ENCODE results near the gene SLC39A6. TPM values are rescaled to one million over a fixed set of nuclear protein-coding genes. Genes with fewer than 3 reads are reported as not detected.
"Not testable (repeated sequence)": the region's sequence is repeated elsewhere in the genome, so short reads cannot be mapped to it uniquely, and the experiment has no call there.

Gene SLC39A6
- total and polyA plus RNA-seq, 11 donors, result 2.4 to 28.8 (median 15.2) TPM

DNA sequence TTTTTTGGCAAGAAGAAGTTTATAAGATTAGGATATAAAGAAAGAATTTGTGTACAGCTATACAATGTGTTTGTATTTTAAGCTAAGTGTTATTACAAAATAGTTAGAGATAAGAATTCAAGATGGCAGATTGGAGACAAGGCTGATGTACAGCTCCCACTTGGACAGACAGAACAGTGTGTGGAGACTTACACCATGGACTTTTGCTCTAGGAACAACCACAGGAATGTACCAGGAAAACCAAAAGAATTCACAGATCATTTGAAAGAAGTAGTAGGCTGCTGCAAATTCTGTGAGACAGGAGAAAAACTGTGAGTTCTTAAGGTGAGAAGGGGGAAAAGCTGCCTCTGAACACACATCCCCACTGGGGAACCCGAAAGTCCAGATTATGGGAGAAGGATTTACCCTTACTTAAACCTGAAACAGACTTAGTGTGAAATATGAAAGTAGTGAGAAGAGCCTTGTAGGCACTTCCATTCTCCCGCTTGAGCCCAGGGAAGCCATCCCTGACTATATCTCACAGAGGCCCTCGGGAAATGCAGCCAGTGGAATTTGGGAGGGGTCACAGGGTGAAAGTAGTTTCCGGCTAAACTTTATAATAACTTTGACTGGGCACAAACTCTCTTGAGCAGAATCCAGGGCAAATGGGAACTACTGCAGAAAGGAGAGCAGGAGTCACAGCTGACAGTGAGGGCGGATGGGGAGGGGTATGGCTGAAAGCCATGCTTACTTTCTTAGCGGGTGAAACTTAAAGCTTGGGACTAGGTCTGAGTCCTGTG lies 50.2 kb downstream of the SLC39A6 start:
- Histone ChIP-seq H3K36me3 (no peaks in the 10 kb centered on the region), H3K4me1 (no peaks in the 10 kb centered on the region), H3K27me3 (peaks cover 0 to 14% (median 0%) of the 10 kb centered on the region in 9 donors), H3K27ac (no peak overlapping the region), H3K9me3 (peaks cover 0 to 19% (median 5%) of the 10 kb centered on the region in 12 donors), H3K4me3 (no peak overlapping the region)
- TF ChIP-seq POLR2A (IDR thresholded peaks at IDR 0.05), result no peak
- TF ChIP-seq, protein P1, sequence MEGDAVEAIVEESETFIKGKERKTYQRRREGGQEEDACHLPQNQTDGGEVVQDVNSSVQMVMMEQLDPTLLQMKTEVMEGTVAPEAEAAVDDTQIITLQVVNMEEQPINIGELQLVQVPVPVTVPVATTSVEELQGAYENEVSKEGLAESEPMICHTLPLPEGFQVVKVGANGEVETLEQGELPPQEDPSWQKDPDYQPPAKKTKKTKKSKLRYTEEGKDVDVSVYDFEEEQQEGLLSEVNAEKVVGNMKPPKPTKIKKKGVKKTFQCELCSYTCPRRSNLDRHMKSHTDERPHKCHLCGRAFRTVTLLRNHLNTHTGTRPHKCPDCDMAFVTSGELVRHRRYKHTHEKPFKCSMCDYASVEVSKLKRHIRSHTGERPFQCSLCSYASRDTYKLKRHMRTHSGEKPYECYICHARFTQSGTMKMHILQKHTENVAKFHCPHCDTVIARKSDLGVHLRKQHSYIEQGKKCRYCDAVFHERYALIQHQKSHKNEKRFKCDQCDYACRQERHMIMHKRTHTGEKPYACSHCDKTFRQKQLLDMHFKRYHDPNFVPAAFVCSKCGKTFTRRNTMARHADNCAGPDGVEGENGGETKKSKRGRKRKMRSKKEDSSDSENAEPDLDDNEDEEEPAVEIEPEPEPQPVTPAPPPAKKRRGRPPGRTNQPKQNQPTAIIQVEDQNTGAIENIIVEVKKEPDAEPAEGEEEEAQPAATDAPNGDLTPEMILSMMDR (IDR thresholded peaks at IDR 0.05), result no peak
- intact Hi-C loops (cut with DNase I), result no loop called here
- DNase-seq (no peak), ATAC-seq (no peak)
- WGBS, 4 donors, result 79 to 88% (median 84%) methylated on average over 6 of the region's 6 CpGs

DNA sequence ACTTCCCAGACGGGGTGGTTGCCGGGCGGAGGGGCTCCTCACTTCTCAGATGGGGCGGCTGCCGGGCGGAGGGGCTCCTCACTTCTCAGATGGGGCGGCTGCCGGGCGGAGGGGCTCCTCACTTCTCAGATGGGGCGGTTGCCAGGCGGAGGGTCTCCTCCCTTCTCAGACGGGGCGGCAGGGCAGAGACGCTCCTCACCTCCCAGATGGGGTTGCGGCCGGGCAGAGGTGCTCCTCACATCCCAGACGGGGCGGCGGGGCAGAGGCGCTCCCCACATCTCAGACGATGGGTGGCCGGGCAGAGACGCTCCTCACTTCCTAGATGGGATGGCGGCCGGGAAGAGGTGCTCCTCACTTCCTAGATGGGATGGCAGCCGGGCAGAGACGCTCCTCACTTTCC lies 51.4 kb downstream of the SLC39A6 start:
- H3K27ac ChIP-seq; H3K4me1 ChIP-seq; H3K4me3 ChIP-seq; ATAC-seq; intact Hi-C loops (cut with DNase I); DNase-seq; H3K36me3 ChIP-seq: not testable (repeated sequence)
- Histone ChIP-seq H3K9me3 (peaks cover 0 to 19% (median 5%) of the 10 kb centered on the region in 12 donors), H3K27me3 (peaks cover 0 to 14% (median 0%) of the 10 kb centered on the region in 9 donors)
- 96 to 98% (median 97%) methylated on average over 14 to 25 of the region's 27 CpGs; no CpG with 5 or more reads in 1 of the 4 donors for WGBS, 4 donors

- Histone ChIP-seq H3K4me3 (no peak overlapping the region), H3K36me3 (no peaks in the 10 kb centered on the region), H3K27me3 (peaks cover 0 to 14% (median 0%) of the 10 kb centered on the region in 9 donors), H3K27ac (no peak overlapping the region), H3K4me1 (no peaks in the 10 kb centered on the region), H3K9me3 (peaks cover 0 to 8% (median 3%) of the 10 kb centered on the region in 12 donors)
- DNase-seq (no peak), ATAC-seq (no peak)
- intact Hi-C loops (cut with DNase I), result no loop called here
- 75 to 82% (median 79%) methylated on average over 6 of the region's 6 CpGs for WGBS, 4 donors
- TF ChIP-seq, protein P1 (IDR thresholded peaks at IDR 0.05), result no peak
- TF ChIP-seq POLR2A (IDR thresholded peaks at IDR 0.05), result no peak
Measured at GRCh38 chr18:36075862-36076587, 53.1 kb downstream of the SLC39A6 start.

DNA sequence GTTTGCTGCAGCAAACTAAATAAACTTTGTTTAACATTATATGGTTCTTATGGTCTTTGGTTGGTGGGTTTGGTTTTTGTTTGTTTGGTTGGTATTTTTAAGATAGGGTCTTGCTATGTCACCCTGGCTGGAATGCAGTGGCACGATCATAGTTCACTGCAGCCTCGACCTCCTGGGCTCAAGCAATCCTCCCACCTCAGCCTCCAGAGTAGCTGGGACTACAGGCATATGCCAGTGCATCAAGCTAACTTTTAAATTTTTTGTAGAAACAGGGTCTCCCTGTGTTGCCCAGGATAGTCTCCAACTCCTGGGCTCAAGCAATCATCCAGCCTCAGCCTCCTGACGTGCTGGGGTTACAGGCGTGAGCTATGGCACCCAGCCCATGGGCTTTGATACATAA lies 54.7 kb downstream of the SLC39A6 start:
- no peaks in the 10 kb centered on the region for H3K4me1 ChIP-seq
- 78 to 84% (median 83%) methylated on average over 4 of the region's 4 CpGs for WGBS, 4 donors

More for the DNA sequence above, 54.7 kb downstream of the SLC39A6 start:
- Histone ChIP-seq H3K36me3 (no peaks in the 10 kb centered on the region), H3K4me3 (no peak overlapping the region), H3K27me3 (peaks cover 0 to 14% (median 0%) of the 10 kb centered on the region in 9 donors), H3K9me3 (no peaks in the 10 kb centered on the region), H3K27ac (no peak overlapping the region)
- ATAC-seq (no peak), DNase-seq (no peak)
- intact Hi-C loops (cut with DNase I), result no loop called here
- TF ChIP-seq, protein P1 (IDR thresholded peaks at IDR 0.05), result no peak
- TF ChIP-seq POLR2A (IDR thresholded peaks at IDR 0.05), result no peak

All from heart left ventricle (tissue), 16 donors.